GM18511 (cell line): Measurements from ENCODE around the gene CACYBP.

Experiments used
- ATAC-seq: cut with Tn5 transposase; IDR thresholded peaks from one replicate; pipeline ENCODE4 v1.9.1; 2021; ENCODE audit warnings: mild to moderate bottlenecking, moderate library complexity; ENCODE audit not compliant: unreplicated experiment

CACYBP gene

DNA sequence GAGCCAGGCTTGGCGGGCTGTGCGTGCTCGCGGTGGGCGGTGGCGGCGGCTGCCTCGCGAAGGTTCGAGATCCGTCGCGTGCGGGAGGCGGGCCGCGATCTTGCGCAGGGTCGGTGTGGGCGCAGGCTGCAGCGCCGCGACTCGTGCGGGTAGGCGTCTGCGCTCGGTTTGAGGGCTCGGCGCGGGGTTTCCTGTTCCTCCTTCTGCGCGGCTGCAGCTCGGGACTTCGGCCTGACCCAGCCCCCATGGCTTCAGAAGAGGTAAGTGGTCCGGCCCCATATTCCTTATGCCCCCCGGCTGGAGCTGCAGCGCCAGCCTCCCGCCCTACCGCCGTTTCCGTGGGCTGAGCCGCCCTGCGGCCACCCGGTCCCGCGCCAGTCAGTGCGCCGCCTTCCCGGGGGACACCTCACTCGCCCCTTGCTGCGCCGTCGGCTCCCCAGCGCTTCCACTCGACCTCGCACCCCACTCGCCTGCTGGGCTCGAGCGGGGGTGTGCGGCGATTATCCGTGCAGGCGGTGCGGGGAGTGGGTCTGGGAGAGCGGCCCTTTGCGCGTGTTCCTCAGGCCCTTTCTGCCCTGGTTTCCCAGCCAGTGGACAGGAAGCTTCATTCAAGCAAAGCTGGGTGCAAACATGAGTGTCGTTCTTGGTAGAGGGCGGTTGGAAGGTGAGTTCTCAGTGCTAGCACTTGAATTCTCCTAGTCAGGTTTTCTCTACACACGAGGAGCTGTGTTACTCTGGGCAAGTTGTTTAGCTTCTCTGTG lies at the start of gene CACYBP:
Gene CACYBP (plus strand): TSS at position 12 of the 761 bp plus-strand sequence. CDS start 234 bp downstream, at position 246.
- peak; percentile 9 for ATAC-seq

- peak; percentile 64 for ATAC-seq
Observed at GRCh38 chr1:174953285-174954072, 46.3 kb upstream of the CACYBP start.

- peak; percentile 18 for ATAC-seq
Observed at GRCh38 chr1:174954073-174954460, 45.7 kb upstream of the CACYBP start.

DNA sequence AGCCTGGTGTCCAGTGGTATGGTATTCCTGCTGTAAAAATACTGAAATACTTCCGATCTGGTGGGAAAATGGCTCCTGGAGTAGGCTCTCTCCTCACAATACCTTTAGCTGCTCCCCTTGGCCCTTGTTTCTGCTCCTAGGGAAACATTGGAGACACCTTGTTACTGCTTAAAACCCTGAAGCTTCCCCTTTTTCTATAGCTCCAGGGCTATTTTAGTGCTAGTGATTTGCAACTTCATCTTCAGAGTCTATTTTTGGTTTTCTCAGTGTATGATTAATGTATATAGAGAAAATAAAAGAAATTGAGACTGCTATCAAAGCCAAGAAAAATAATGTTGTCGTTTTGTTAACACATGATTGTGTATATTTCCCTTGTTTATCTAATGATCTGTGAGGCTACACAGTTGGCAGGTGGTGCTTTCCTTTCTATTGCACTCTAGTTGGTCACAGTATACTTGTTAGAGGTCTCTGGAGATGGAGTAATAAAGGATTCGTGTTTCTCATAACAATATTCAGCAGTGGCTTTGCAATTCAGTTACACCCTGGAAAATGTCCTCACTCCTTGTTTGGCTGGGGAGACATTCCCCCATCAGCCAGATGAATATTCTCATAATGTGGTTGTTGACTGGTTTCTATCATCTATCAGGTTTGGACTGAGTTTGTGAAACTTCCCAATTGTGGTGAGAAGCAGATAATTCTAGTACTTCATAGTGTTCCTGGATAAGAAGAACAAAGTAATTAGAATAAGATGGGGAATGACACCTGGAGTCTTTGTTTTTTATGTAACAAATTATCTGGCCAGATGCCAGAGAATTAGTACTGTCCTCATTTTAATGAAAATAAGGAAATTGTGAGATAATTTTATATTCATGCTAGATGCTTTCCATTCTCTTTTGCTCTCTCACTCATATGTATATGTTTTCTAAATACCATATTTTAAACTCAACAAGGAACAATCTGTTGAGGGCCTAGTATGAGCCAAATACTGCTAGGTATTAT lies 44.8 kb upstream of the CACYBP start:
- ATAC-seq = no peak

DNA sequence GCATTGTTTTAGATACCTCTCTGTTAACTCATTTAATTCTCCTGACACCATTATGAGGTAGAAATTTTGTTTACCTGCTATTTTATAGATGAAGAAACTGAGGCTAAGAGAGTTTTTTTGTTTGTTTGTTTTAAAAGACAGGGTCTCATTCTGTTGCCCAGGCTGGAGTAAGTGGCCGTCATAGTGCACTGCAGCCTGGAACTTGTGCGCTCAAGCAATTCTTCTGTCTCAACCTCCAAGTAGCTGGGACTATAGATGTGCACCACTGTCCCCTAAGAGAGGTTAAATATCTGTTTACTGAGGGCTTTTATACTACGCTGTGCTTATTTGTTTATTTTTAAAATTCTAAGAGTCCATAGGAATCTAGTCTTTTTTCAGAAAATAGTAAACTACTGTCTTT lies 43.7 kb upstream of the CACYBP start:
- no peak for ATAC-seq

- ATAC-seq = no peak
Observed at GRCh38 chr1:174956976-174957375, 42.8 kb upstream of the CACYBP start.

GRCh38 chr1:174957829-174958228 lies 41.9 kb upstream of the CACYBP start:
- ATAC-seq = no peak

- no peak for ATAC-seq
Observed at GRCh38 chr1:174958396-174958795, 41.4 kb upstream of the CACYBP start.

- no peak for ATAC-seq
Observed at GRCh38 chr1:174960362-174960761, 39.4 kb upstream of the CACYBP start.

GRCh38 chr1:174963529-174964125 lies 36.1 kb upstream of the CACYBP start:
- no peak for ATAC-seq

DNA sequence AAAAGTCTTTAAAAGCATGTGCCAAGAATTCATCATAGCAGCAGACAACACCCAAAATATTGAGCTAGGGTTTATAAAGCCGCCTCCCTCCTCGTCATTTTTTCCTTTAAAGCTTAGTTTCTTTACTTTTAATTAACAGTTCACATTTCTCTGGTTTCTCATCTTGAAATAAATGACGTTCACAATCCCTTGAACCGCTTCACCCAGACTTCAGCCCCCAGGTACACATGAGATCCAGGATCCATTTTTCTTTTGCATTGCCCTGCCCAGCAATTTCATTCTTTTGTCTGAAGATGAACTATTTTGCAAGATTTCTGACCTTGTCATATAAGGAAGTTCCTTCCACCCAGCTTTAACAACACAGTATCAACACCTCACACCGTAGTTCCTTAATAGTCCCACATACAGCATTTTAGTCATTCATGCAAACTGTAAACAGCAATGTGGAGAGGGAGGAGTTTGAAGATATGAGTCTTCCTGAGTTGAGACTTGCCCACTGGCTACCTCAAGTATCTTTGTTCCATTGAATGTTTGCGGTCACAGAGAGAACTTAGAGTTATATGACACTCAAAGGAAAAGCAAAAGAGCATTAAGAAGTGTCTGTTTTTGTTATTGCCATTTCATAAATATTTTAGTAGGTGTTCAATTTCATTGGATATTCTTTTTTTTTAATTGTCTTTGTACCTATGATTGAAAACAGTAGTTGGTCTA lies 35.3 kb upstream of the CACYBP start:
- no peak for ATAC-seq

DNA sequence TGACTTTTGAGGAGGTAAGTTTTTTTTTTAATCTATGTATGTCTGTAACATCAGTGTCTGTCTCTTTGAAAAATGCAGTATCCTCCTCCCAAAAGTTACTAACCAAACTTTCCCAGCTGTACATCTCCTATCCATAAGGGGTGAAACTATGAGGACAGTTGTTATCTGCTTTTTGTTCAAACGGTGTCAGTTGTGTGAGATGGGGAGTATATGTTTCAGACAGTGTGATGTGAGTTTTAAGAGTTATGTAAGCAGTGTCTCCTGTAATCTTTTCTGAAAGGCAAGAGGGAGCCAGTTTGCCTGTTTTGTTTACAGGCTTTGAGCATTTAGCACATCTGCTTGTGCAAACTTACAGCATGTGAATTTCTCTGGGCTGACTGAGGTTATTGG lies 34.8 kb upstream of the CACYBP start:
- no peak for ATAC-seq

DNA sequence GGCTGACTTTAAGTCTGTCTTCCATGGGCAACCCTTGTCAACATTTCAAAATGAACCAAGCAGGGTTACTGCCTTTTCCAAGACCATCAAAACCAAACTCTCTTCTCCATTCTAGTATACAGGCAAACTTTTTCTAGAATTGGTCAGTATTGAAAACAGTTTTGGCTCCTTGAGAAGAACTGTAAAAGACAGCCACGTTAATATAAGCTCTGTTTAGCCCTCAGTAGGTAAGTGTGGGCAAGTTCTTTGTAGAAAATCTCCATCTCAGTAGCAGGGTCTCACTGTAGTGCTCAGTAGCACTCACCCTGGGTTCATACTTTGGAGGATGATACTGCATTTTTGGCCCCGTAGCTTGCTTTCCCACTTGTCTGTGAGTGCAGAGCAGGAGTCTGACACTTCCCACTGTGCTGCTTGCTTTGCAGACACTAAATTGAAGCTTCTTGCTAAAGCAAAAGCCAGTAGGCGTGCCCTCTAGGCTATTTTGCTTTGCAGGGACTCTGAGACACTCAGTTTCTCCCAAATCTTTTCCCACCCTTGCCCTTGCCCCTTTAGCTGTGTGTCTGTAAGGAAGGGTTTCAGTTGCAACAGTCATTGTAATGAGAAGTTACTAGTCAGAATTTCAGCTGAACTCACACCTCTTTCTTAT lies 34.3 kb upstream of the CACYBP start:
- ATAC-seq = no peak

DNA sequence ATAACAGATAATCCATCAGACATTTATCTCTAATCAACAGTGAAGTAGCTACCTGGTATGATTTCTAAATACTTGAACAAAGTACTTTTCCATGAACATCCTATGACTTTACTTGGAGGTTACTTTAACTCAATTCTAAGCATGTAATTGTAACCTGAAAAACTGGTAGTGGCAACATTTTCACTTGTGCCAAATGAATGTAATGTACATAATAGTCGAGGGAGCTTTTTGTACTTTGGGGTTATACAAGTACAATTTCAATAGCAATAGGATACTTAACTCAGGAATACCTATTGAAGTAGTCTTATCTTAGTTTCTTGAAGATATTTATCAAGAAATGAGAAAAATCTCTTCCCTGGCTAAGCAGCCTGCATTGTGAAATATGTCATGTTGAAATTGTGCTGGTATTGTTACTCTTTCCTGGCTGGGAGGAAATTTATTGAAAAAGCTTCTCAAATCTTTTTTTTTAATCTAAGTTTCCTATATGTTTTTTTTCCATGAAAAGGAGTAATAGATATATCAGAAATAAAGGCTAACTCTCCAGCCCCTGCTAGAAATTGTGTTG lies 33.7 kb upstream of the CACYBP start:
- ATAC-seq = no peak

DNA sequence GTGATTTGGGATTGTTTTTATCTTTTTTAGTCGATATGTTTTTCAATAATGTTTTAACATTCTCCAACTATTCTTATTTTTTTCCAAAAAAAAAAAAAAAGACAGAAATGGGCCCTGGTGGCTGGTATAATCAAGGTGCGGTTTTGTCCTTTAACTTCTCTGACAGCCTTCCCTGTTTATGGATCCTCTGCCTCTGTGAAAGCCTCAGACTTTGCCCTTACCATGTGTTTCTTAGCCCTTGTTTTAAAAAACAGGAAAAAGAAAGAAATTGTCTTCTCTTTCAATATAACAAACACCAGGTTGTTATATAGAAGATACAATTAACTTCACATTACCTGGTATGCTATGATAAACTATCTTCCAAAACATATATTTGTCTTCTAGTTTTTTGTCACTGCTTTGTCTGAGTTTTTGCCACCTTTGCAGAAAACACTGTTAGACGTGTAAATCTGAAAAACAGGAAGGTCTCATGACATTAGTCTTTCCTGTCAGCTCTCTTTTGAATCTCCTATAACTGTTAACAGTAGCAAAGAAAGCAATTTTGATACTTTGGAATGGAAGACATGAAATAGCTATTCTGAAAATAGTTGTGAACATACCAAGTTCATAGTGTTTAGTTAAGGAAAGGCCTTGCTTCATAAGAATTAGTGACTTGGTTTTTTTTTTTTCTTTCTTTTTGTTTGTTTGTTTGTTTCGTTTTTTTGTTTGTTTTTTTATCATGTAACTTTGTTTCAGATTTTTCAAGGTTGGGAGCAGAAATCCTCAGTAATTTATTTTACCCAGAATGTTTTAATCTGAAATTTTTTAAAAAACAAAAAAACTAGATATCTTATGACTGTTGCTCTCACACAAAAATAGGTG lies 31.7 kb upstream of the CACYBP start:
- no peak for ATAC-seq

GRCh38 chr1:174968750-174969244 lies 30.9 kb upstream of the CACYBP start:
- ATAC-seq = peak; percentile 79

- peak; percentile 57 for ATAC-seq
Observed at GRCh38 chr1:174969977-174970376, 29.8 kb upstream of the CACYBP start.

- no peak for ATAC-seq
Observed at GRCh38 chr1:174971466-174971865, 28.3 kb upstream of the CACYBP start.
